Endothelial cell of umbilical vein (primary cell): ENCODE data around the gene C1orf210. TPM values are rescaled to one million over a fixed set of nuclear protein-coding genes. Genes with fewer than 3 reads are reported as not detected.

ENCODE experiments used
- BruUV-seq: library from RNA; stranded (reverse); fragments of 400-500 nt; replicated peaks from 2 replicates; lab custom pipeline; 2021; lab: Mats Ljungman, UMichigan
- CTCF ChIA-PET: fragments of 300-600, 350-600 bp; sonication (Branson Sonifier 250); formaldehyde crosslinking; loops from one replicate; lab custom pipeline; 2021; ENCODE audit warnings: antibody characterized with exemption, inconsistent platforms; lab: Charles Lee
- POLR2A ChIA-PET: fragments of 300-600, 350-600 bp; sonication (Branson Sonifier 250); formaldehyde crosslinking; loops from one replicate; lab custom pipeline; 2021; ENCODE audit warnings: antibody characterized with exemption, inconsistent platforms; lab: Charles Lee
- DNase-seq: peaks from one replicate; pipeline ENCODE4 v3.0.0-alpha.2; 2011; ENCODE audit warnings: low read depth, low spot score
- FAIRE-seq: peaks from 2 replicates; lab custom pipeline; 2011; peaks lifted over from hg19 to GRCh38; lab: Jason Lieb, UNC
- H2AFZ ChIP-seq: 2 replicates; pipeline ENCODE4 v1.6.0; 2012; ENCODE audit warnings: low read depth, low read length, control low read depth, inconsistent platforms
- H3K27ac ChIP-seq: 2 replicates; pipeline ENCODE4 v1.5.1; 2011; ENCODE audit warnings: low read depth, mild to moderate bottlenecking, control low read depth, low read length, moderate library complexity; ENCODE audit not compliant: insufficient read depth
- H3K27me3 ChIP-seq, 2 experiments: 2 replicates each; pipeline versions ENCODE4 v1.6.0 to v1.6.1; 2011; ENCODE audit warnings: low read length in 2 of 2, mixed read lengths in 1 of 2; ENCODE audit not compliant: control insufficient read depth in 2 of 2, insufficient read depth in 2 of 2
- H3K36me3 ChIP-seq, 2 experiments: 2 replicates in 1 of 2; 3 replicates in 1 of 2; pipeline ENCODE4 v1.5.1; 2011; ENCODE audit warnings: low read length in 2 of 2, mild to moderate bottlenecking in 1 of 2, moderate library complexity in 1 of 2; ENCODE audit not compliant: control insufficient read depth in 2 of 2, insufficient read depth in 2 of 2; ENCODE audit errors: extremely low read depth in 1 of 2
- H3K4me1 ChIP-seq: 3 replicates; pipeline ENCODE4 v1.5.1; 2011; ENCODE audit warnings: mild to moderate bottlenecking, low read length; ENCODE audit not compliant: control insufficient read depth, insufficient read depth; ENCODE audit errors: extremely low read depth
- H3K4me2 ChIP-seq: 2 replicates; pipeline ENCODE4 v1.6.1; 2011; ENCODE audit warnings: low read length, control low read depth, mixed read lengths; ENCODE audit not compliant: insufficient read depth
- H3K4me3 ChIP-seq, 3 experiments: fragments of 200-600 bp in 1 of 3; sonication (generic), shearing (Covaris generic) in 1 of 3; replicated peaks in 1 of 3; 2 replicates each; pipeline ENCODE4 v1.5.1; 2011 to 2016; ENCODE audit warnings: control low read depth in 3 of 3, low read length in 3 of 3, mild to moderate bottlenecking in 2 of 3, inconsistent platforms in 1 of 3, low read depth in 1 of 3, moderate library complexity in 1 of 3; ENCODE audit not compliant: insufficient read depth in 1 of 3
- H3K79me2 ChIP-seq: 2 replicates; pipeline ENCODE4 v1.6.0; 2012; ENCODE audit warnings: low read length, inconsistent platforms; ENCODE audit not compliant: control insufficient read depth, insufficient read depth
- H3K9ac ChIP-seq: replicated peaks from 2 replicates; pipeline ENCODE3; 2011; ENCODE audit warnings: low read length, control low read depth; ENCODE audit not compliant: insufficient read depth; ENCODE audit errors: extremely low read depth
- H3K9me1 ChIP-seq: replicated peaks from 3 replicates; pipeline ENCODE4 v1.6.0; 2011; ENCODE audit warnings: mild to moderate bottlenecking, low read length; ENCODE audit not compliant: control insufficient read depth, insufficient read depth; ENCODE audit errors: extremely low read depth
- H3K9me3 ChIP-seq: replicated peaks from 2 replicates; pipeline ENCODE4 v1.5.1; 2012; ENCODE audit warnings: low read length, inconsistent platforms; ENCODE audit not compliant: control insufficient read depth, insufficient read depth
- H4K20me1 ChIP-seq: replicated peaks from 2 replicates; pipeline ENCODE3; 2011; ENCODE audit warnings: mild to moderate bottlenecking, low read length; ENCODE audit not compliant: control insufficient read depth, insufficient read depth; ENCODE audit errors: extremely low read depth
- CTCF ChIP-seq, 2 donors: IDR thresholded peaks; 1 replicate in 1 of 2; 2 replicates in 1 of 2; pipeline ENCODE4 v1.5.1; 2011; ENCODE audit warnings: low read length in 2 of 2, mild to moderate bottlenecking in 2 of 2, moderate library complexity in 2 of 2, control low read depth in 1 of 2, inconsistent platforms in 1 of 2, low read depth in 1 of 2; ENCODE audit not compliant: insufficient read depth in 1 of 2; ENCODE audit errors: extremely low read depth in 1 of 2
- EZH2 ChIP-seq: IDR thresholded peaks from 2 replicates; pipeline ENCODE4 v1.6.1; 2012; ENCODE audit warnings: borderline replicate concordance, low read depth, mild to moderate bottlenecking, moderate library complexity, low read length, inconsistent platforms; ENCODE audit not compliant: severe bottlenecking
- FOS ChIP-seq: IDR thresholded peaks from 2 replicates; pipeline ENCODE4 v1.6.1; 2011; ENCODE audit warnings: mild to moderate bottlenecking, low read length, moderate library complexity, borderline replicate concordance; ENCODE audit not compliant: insufficient read depth
- GATA2 ChIP-seq: IDR thresholded peaks from 2 replicates; pipeline ENCODE4 v1.7.0; 2011; ENCODE audit warnings: low read depth, mild to moderate bottlenecking, moderate library complexity, mixed read lengths, low read length; ENCODE audit not compliant: insufficient read length, insufficient read depth
- JUN ChIP-seq: IDR thresholded peaks from 2 replicates; pipeline ENCODE4 v1.6.1; 2011; ENCODE audit warnings: borderline replicate concordance, low read depth; ENCODE audit not compliant: insufficient read length, insufficient read depth
- MAX ChIP-seq: IDR thresholded peaks from 2 replicates; pipeline ENCODE4 v1.6.1; 2011; ENCODE audit not compliant: insufficient read depth, insufficient read length
- MYC ChIP-seq: IDR thresholded peaks from one replicate; pipeline ENCODE4 v1.6.1; 2011; ENCODE audit warnings: mild to moderate bottlenecking, low read depth, low read length
- POLR2A ChIP-seq: IDR thresholded peaks from 2 replicates; pipeline ENCODE4 v1.6.1; 2012; ENCODE audit warnings: low read depth, mild to moderate bottlenecking, control low read depth, low read length
- POLR2AphosphoS5 ChIP-seq: IDR thresholded peaks from 2 replicates; pipeline ENCODE4 v1.6.1; 2012; ENCODE audit warnings: low read depth, mild to moderate bottlenecking, control low read depth, low read length, moderate library complexity; ENCODE audit not compliant: insufficient read depth
- dilution Hi-C: fragments of 300-500 bp; cut with MboI; formaldehyde crosslinking; loops from one replicate; pipeline ENCODE4 v1.15.0; 2019; ENCODE audit warnings: low sequenced_read_pairs; ENCODE audit not compliant: extremely low pct_ligation_motif_present
- intact Hi-C: fragments of 100-400 bp; cut with micrococcal nuclease; formaldehyde crosslinking; loops from one replicate; pipeline ENCODE4 v1.10.0; 2022
- polyA plus RNA-seq, 4 experiments: library from polyadenylated mRNA; depleted of rRNA in 3 of 4; stranded (reverse) in 3 of 4; unstranded in 1 of 4; fragments of >200 nt; gene quantifications; 2 replicates each; pipeline versions ENCODE4 v1.2.1 to v1.2.3, GENCODE V29; 2011 to 2012; ENCODE audit warnings: missing spikeins in 1 of 4
- total RNA-seq: library from RNA; stranded (reverse); gene quantifications from 2 replicates; pipeline ENCODE4 v1.2.3, GENCODE V29; 2021

C1orf210 gene
- total and polyA plus RNA-seq, 2 donors (not counting 3 experiments of a cell fraction or from before 2014, with no cell fraction given), result not detected

GRCh38 chr1:43299101-43299500, 13.7 kb upstream of the C1orf210 start:
- ChIA-PET POLR2A (no interaction called here), CTCF (no interaction called here)
- intact Hi-C loops (no loop called here), dilution Hi-C loops (no loop called here)
- no peaks in the 10 kb centered on the region for H3K9me1 ChIP-seq
- H4K20me1 ChIP-seq, result no peaks in the 10 kb centered on the region
- H3K27ac ChIP-seq, result no peak overlapping the region
- H3K4me3 ChIP-seq, result no peak overlapping the region
- TF ChIP-seq POLR2A (no peak), MYC (no peak), POLR2AphosphoS5 (no peak), JUN (no peak), EZH2 (no peak), MAX (no peak), CTCF (IDR thresholded peaks at IDR 0.05; ENCODE audit: extremely low read depth in 1 of 2, insufficient read depth in 1 of 2, low read depth in 1 of 2, low read length in 2 of 2) (no peak), FOS (no peak), GATA2 (no peak)
- no peak overlapping the region for H2AFZ ChIP-seq
- FAIRE-seq, result no peak
- BruUV-seq, result no TSS peak
- H3K27me3 ChIP-seq, result no peaks in the 10 kb centered on the region
- H3K9me3 ChIP-seq, result no peaks in the 10 kb centered on the region
- H3K4me2 ChIP-seq, result no peak overlapping the region
- H3K79me2 ChIP-seq, result peaks cover 34% of the 10 kb centered on the region
- peak; percentile 12 for DNase-seq
- H3K9ac ChIP-seq, result no peak overlapping the region
- H3K36me3 ChIP-seq, result peaks cover 0 to 4% of the 10 kb centered on the region in 2 experiments
- H3K4me1 ChIP-seq, result peaks cover 53% of the 10 kb centered on the region
